ENCODE data around the gene SLC25A44.

The SLC25A44 gene

GRCh38 chr1:156247460-156248322, 53.8 kb downstream of the SLC25A44 start, which contains the start of gene PAQR6:
Gene PAQR6 (minus strand): TSS chr1:156248056. CDS start chr1:156246731, 1,325 bp downstream.
- DNase-seq: peak; percentile 44
- peaks cover 22% of the 10 kb centered on the region for H3K4me1 Mint-ChIP-seq (ENCODE audit: low read depth)
- no peaks in the 10 kb centered on the region for H3K27me3 Mint-ChIP-seq
- peaks cover 51% of the 10 kb centered on the region for H3K36me3 Mint-ChIP-seq (ENCODE audit: low read depth)
- H3K9me3 Mint-ChIP-seq: no peaks in the 10 kb centered on the region
- H3K4me3 Mint-ChIP-seq: no peak within 1 kb of the TSS
- H3K27ac Mint-ChIP-seq: peak within 1 kb of the TSS; percentile 74

GRCh38 chr1:156248323-156248683, 54.4 kb downstream of the SLC25A44 start:
- H3K4me3 Mint-ChIP-seq: no peak overlapping the region
- peaks cover 22% of the 10 kb centered on the region for H3K4me1 Mint-ChIP-seq (ENCODE audit: low read depth)
- no peaks in the 10 kb centered on the region for H3K27me3 Mint-ChIP-seq
- H3K36me3 Mint-ChIP-seq (ENCODE audit: low read depth): peaks cover 54% of the 10 kb centered on the region
- DNase-seq: no peak
- H3K9me3 Mint-ChIP-seq: no peaks in the 10 kb centered on the region
- no peak overlapping the region for H3K27ac Mint-ChIP-seq

DNA sequence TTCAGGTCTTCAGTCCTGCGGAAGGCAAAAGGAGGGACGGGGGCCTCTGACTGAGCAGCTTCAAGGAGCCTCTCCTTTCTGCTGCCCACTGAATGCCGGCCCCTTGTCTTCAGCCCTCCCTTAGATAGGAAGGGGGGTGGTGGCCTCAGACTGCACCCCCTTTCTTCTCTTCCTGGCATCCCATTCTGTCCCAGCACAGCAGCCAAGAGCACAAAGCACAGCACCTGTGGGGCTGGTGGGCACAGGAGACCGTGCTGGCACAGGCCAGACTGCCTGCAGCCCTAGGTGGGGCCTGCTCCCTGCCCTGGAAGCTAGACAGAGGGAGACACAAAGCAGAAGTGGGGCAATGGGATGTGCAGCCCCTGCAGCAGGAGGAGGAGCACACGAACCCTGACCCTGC, 55.7 kb downstream of the SLC25A44 start:
- peaks cover 21% of the 10 kb centered on the region for H3K4me1 Mint-ChIP-seq (ENCODE audit: low read depth)
- no peaks in the 10 kb centered on the region for H3K27me3 Mint-ChIP-seq
- no peak overlapping the region for H3K4me3 Mint-ChIP-seq
- no peaks in the 10 kb centered on the region for H3K9me3 Mint-ChIP-seq
- peak overlapping the region; percentile 57 for H3K27ac Mint-ChIP-seq
- peaks cover 61% of the 10 kb centered on the region for H3K36me3 Mint-ChIP-seq (ENCODE audit: low read depth)
- no peak for DNase-seq

DNA sequence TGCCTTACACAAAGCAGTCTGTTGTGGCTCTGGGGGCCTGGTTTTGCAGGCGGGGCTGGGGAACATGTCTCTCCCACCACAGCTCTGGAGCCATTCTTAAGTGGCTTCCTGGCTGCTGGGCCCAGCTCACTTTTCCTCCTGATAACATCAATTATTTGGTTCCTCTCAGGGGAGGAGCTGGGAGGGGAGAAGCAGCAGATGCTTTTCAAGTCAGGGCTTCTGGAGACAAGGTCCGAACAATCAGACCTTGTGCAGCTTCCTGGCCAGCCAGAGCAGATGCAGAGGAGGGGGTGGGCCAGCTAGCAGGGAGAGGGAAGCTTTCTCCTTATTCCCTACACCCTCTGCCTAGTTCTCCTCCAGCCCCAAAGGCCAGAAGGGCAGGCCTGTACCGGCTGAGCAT, 57.6 kb downstream of the SLC25A44 start:
- Mint-ChIP-seq H3K9me3 (no peaks in the 10 kb centered on the region), H3K4me3 (no peak overlapping the region), H3K27ac (peak overlapping the region; percentile 47), H3K27me3 (no peaks in the 10 kb centered on the region), H3K4me1 (ENCODE audit: low read depth) (peaks cover 3% of the 10 kb centered on the region), H3K36me3 (ENCODE audit: low read depth) (peaks cover 70% of the 10 kb centered on the region)
- no peak for DNase-seq

DNA sequence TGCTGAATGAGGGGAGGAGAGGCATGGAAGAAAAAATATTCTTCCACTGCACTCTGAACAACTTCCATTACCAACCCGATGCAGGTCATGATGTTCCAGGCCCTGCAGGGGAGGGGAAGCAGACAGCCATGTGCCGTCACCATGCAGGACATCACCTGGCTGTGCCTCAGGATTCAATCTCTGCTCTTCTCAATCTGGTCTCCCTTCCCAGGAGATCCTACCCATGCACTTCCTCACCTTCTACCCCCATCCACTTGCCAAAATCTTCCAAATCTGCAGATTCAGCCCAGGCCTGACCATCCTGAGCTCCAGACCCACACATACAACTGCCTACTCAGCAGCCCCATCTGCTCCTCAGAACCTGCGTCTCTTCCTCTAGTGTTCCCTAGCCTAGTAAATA, 59.7 kb downstream of the SLC25A44 start:
- no peak overlapping the region for H3K4me3 Mint-ChIP-seq
- DNase-seq: no peak
- H3K36me3 Mint-ChIP-seq (ENCODE audit: low read depth): peaks cover 87% of the 10 kb centered on the region
- H3K27me3 Mint-ChIP-seq: no peaks in the 10 kb centered on the region
- no peaks in the 10 kb centered on the region for H3K9me3 Mint-ChIP-seq
- peak overlapping the region; percentile 81 for H3K27ac Mint-ChIP-seq
- peaks cover 2% of the 10 kb centered on the region for H3K4me1 Mint-ChIP-seq (ENCODE audit: low read depth)

DNA sequence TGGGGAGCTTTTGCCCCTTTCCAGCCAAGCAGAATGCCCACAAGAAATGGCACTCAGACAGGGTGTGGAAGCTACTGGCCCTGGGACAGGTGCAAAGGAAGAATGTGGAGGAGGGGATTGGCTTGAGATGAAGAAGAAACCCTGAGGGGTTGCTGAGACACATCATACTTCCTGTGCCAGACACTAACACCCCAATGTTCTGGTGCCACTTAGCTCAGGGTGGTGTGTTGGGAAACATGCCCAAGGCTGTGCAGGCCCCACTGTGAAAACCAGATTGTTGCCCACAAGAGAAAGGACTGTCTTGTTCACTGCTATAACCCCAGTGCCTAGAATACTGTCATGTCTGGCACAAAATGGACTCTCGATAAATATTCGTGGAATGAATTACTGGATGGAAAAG, 63.8 kb downstream of the SLC25A44 start:
- no peak for DNase-seq
- H3K4me1 Mint-ChIP-seq (ENCODE audit: low read depth): peaks cover 6% of the 10 kb centered on the region

GRCh38 chr1:156258859-156259258, 65.0 kb downstream of the SLC25A44 start:
- Mint-ChIP-seq H3K4me3 (no peak overlapping the region), H3K36me3 (ENCODE audit: low read depth) (peaks cover 85% of the 10 kb centered on the region), H3K9me3 (no peaks in the 10 kb centered on the region), H3K4me1 (ENCODE audit: low read depth) (peaks cover 14% of the 10 kb centered on the region), H3K27ac (no peak overlapping the region), H3K27me3 (no peaks in the 10 kb centered on the region)
- no peak for DNase-seq

More for the DNA sequence above, 63.8 kb downstream of the SLC25A44 start:
- H3K9me3 Mint-ChIP-seq: no peaks in the 10 kb centered on the region
- H3K27ac Mint-ChIP-seq: peak overlapping the region; percentile 77
- no peak overlapping the region for H3K4me3 Mint-ChIP-seq
- peaks cover 85% of the 10 kb centered on the region for H3K36me3 Mint-ChIP-seq (ENCODE audit: low read depth)
- no peaks in the 10 kb centered on the region for H3K27me3 Mint-ChIP-seq

DNA sequence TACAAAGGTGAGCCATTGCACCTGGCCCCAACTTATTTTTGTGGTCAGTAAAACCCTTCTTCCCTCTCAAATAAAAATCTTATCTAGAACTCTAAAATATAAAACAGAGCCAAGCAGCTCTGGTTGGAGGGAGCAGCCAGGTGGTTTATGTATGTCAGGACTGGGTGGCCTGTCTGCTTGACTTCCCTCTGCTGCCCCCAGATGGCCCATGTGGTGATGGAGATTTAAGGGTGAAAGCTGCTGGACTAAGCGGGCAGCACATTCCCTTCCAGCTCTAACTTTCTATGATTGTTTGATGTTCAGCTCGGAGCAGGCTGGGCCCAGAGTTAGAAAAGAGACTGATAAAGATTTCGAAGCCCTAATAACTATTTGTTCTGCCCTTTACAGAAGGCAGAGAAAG, 65.9 kb downstream of the SLC25A44 start:
- H3K36me3 Mint-ChIP-seq (ENCODE audit: low read depth): peaks cover 88% of the 10 kb centered on the region

DNA sequence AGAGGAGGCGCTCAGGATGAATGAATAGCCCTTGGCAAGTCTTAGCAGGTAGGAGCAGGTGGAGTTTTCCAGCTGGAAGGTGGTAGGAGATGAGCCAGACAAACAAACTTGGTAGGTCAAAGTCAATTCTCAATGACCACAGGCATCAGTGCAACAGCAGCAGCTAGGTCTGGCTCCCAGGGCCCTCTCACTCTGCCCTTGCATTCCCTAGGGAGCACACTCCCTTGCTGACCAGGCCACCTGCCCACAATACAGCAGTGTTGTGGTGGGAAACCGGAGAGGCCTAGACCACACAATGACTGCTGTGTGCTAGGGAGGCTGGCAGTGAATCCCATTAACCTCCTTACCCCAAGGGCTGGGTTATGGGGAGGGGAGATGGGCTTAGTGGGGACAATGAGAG, 67.0 kb downstream of the SLC25A44 start:
- no peaks in the 10 kb centered on the region for H3K9me3 Mint-ChIP-seq
- no peaks in the 10 kb centered on the region for H3K27me3 Mint-ChIP-seq
- peaks cover 15% of the 10 kb centered on the region for H3K4me1 Mint-ChIP-seq (ENCODE audit: low read depth)
- peak overlapping the region; percentile 45 for H3K27ac Mint-ChIP-seq
- H3K4me3 Mint-ChIP-seq: no peak overlapping the region
- peaks cover 96% of the 10 kb centered on the region for H3K36me3 Mint-ChIP-seq (ENCODE audit: low read depth)
- DNase-seq: no peak

More for the DNA sequence above, 65.9 kb downstream of the SLC25A44 start:
- no peaks in the 10 kb centered on the region for H3K9me3 Mint-ChIP-seq
- H3K27ac Mint-ChIP-seq: no peak overlapping the region
- peaks cover 15% of the 10 kb centered on the region for H3K4me1 Mint-ChIP-seq (ENCODE audit: low read depth)
- H3K27me3 Mint-ChIP-seq: no peaks in the 10 kb centered on the region
- no peak for DNase-seq
- no peak overlapping the region for H3K4me3 Mint-ChIP-seq

All from activated T-cell treated with anti-CD3 and anti-CD28 coated beads, Interleukin-2, amount 50 U/mL, for 24 hours (primary cell).